ENCODE results near the gene NUDT7. TPM values are rescaled to one million over a fixed set of nuclear protein-coding genes. Genes with fewer than 3 reads are reported as not detected.

NUDT7 gene
- total RNA-seq, 1 experiment from 2014 or later: 5.2 TPM

GRCh38 chr16:77677129-77677528 lies 45.2 kb upstream of the NUDT7 start (continued):
- TF ChIP-seq ELF1 (IDR thresholded peaks at IDR 0.05; ENCODE audit: borderline replicate concordance, low read depth) (no peak), RAD21 (IDR thresholded peaks at IDR 0.05; ENCODE audit: low read depth) (no peak), SIN3A (IDR thresholded peaks at IDR 0.05; ENCODE audit: low read depth) (no peak), YY1 (IDR thresholded peaks at IDR 0.05; ENCODE audit: extremely low read depth, insufficient replicate concordance, low read depth, low read length) (no peak), SRF (IDR thresholded peaks at IDR 0.05; ENCODE audit: low read depth) (no peak), EZH2 (IDR thresholded peaks at IDR 0.05) (no peak)

- Histone ChIP-seq H3K27me3 (ENCODE audit: insufficient read depth, low read length) (peaks cover 25% of the 10 kb centered on the region), H3K79me2 (ENCODE audit: insufficient read depth, low read length) (no peaks in the 10 kb centered on the region), H3K4me2 (ENCODE audit: low read length) (no peak overlapping the region), H3K36me3 (ENCODE audit: control insufficient read depth in 1 of 2, insufficient read depth in 2 of 2, low read length in 2 of 2) (no peaks in the 10 kb centered on the region), H3K9ac (ENCODE audit: low read length) (no peak overlapping the region), H3K4me1 (ENCODE audit: control insufficient read depth in 1 of 2, insufficient read depth in 2 of 2, low read length in 2 of 2) (no peaks in the 10 kb centered on the region), H3K27ac (ENCODE audit: low read depth, low read length) (no peak overlapping the region), H2AFZ (ENCODE audit: low read depth, low read length, poor library complexity, severe bottlenecking) (no peak overlapping the region), H4K20me1 (ENCODE audit: insufficient read depth) (no peaks in the 10 kb centered on the region), H3K4me3 (replicated peaks in 1 of 2; ENCODE audit: low read depth in 1 of 2, low read length in 2 of 2) (no peak overlapping the region), H3K9me2 (ENCODE audit: insufficient read depth) (no peaks in the 10 kb centered on the region), H3K9me3 (ENCODE audit: control insufficient read depth in 1 of 2, insufficient read depth in 1 of 2, low read depth in 1 of 2, low read length in 2 of 2) (no peaks in the 10 kb centered on the region)
- DNase-seq (ENCODE audit: low read depth, low spot score) (no peak), ATAC-seq (no peak)
- ChIA-PET CTCF (no interaction called here), RAD21 (ENCODE audit: low non-redundant PET in 1 of 2, low total read pairs in 2 of 2, uncharacterized antibody in 2 of 2, unreplicated experiment in 2 of 2) (no interaction called here), POLR2A (no interaction called here)
- BruUV-seq (replicated peaks): no TSS peak
- intact Hi-C loops (cut with micrococcal nuclease): loop anchor here (5.0 kb wide), 1 partner anchor 442 kb away; no protein-coding TSS in a partner anchor
- TF ChIP-seq, protein P1, sequence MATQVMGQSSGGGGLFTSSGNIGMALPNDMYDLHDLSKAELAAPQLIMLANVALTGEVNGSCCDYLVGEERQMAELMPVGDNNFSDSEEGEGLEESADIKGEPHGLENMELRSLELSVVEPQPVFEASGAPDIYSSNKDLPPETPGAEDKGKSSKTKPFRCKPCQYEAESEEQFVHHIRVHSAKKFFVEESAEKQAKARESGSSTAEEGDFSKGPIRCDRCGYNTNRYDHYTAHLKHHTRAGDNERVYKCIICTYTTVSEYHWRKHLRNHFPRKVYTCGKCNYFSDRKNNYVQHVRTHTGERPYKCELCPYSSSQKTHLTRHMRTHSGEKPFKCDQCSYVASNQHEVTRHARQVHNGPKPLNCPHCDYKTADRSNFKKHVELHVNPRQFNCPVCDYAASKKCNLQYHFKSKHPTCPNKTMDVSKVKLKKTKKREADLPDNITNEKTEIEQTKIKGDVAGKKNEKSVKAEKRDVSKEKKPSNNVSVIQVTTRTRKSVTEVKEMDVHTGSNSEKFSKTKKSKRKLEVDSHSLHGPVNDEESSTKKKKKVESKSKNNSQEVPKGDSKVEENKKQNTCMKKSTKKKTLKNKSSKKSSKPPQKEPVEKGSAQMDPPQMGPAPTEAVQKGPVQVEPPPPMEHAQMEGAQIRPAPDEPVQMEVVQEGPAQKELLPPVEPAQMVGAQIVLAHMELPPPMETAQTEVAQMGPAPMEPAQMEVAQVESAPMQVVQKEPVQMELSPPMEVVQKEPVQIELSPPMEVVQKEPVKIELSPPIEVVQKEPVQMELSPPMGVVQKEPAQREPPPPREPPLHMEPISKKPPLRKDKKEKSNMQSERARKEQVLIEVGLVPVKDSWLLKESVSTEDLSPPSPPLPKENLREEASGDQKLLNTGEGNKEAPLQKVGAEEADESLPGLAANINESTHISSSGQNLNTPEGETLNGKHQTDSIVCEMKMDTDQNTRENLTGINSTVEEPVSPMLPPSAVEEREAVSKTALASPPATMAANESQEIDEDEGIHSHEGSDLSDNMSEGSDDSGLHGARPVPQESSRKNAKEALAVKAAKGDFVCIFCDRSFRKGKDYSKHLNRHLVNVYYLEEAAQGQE (IDR thresholded peaks at IDR 0.05; ENCODE audit: low read depth): no peak
- TF ChIP-seq TCF7L2 (IDR thresholded peaks at IDR 0.05; ENCODE audit: borderline replicate concordance, extremely low read depth, insufficient read depth, insufficient read length) (no peak), CBX3 (IDR thresholded peaks at IDR 0.05; ENCODE audit: low read depth) (no peak), EZH2phosphoT487 (IDR thresholded peaks at IDR 0.05; ENCODE audit: borderline replicate concordance) (no peak), FOSL1 (IDR thresholded peaks at IDR 0.05; ENCODE audit: low read depth) (no peak), YY1 (IDR thresholded peaks at IDR 0.05; ENCODE audit: extremely low read depth, insufficient replicate concordance, low read depth, low read length) (no peak), POLR2AphosphoS5 (IDR thresholded peaks at IDR 0.05; ENCODE audit: low read depth, low read length) (no peak)
Measured at GRCh38 chr16:77679391-77679790, 42.9 kb upstream of the NUDT7 start.
